ENCODE measurements around the gene THADA.
"Not testable (repeated sequence)": the region's sequence is repeated elsewhere in the genome, so short reads cannot be mapped to it uniquely, and the experiment has no call there.

Gene THADA

DNA sequence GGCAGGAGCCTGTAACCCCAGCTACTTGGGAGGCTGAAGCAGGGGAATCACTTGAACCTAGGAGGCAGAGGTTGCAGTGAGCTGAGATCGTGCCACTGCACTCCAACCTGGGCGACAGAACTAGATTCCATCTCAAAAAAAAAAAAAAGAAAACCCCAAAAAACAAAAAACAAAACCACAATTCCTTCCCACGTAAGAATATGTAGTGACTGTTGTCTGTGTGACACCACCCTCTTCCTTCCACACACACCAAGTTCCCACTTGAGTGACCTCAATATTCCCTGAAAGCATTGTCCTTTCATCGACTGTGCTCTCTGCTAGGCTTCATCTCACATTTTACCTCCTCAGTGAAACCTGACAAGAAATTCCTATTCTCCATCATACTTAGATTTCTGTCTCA lies 8.8 kb upstream of the THADA start:
- 85 to 87% methylated on average over 4 of the region's 4 CpGs for WGBS, 2 experiments
- no peak overlapping the region for H3K27ac ChIP-seq (ENCODE audit: insufficient read depth, low read depth, low read length, poor library complexity, severe bottlenecking)
- no peak overlapping the region for H3K4me3 ChIP-seq (ENCODE audit: insufficient read depth, low read depth, low read length)
- H3K36me3 ChIP-seq (ENCODE audit: control insufficient read depth, insufficient read depth, low read length) = no peaks in the 10 kb centered on the region
- no peaks in the 10 kb centered on the region for H3K9me3 ChIP-seq (ENCODE audit: control insufficient read depth, low read length)
- H3K27me3 ChIP-seq (ENCODE audit: control insufficient read depth, insufficient read depth, low read length, poor library complexity, severe bottlenecking) = no peaks in the 10 kb centered on the region
- peaks cover 3% of the 10 kb centered on the region for H3K4me1 ChIP-seq (ENCODE audit: control insufficient read depth, insufficient read depth, low read length)

DNA sequence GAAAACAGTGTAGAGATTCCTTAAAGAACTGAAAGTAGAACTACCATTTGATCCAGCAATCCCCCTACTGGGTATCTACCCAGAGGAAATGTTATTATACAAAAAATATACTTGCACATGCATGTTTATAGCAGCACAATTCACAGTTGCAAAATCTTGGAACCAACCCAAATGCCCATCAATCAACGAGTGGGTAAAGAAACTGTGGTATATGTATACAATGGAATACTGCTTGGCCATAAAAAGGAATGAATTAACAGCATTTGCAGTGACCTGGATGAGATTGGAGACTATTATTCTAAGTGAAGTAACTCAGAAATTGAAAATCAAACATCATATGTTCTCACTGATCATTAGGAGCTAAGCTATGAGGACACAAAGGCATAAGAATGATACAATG lies 4.8 kb upstream of the THADA start:
- not testable (repeated sequence) for H3K27ac ChIP-seq (ENCODE audit: insufficient read depth, low read depth, low read length, poor library complexity, severe bottlenecking); H3K27me3 ChIP-seq (ENCODE audit: control insufficient read depth, insufficient read depth, low read length, poor library complexity, severe bottlenecking); H3K9me3 ChIP-seq (ENCODE audit: control insufficient read depth, low read length); H3K4me3 ChIP-seq (ENCODE audit: insufficient read depth, low read depth, low read length); H3K4me1 ChIP-seq (ENCODE audit: control insufficient read depth, insufficient read depth, low read length); H3K36me3 ChIP-seq (ENCODE audit: control insufficient read depth, insufficient read depth, low read length)
- 67 to 86% methylated on average over 1 of the region's 1 CpG for WGBS, 2 experiments

DNA sequence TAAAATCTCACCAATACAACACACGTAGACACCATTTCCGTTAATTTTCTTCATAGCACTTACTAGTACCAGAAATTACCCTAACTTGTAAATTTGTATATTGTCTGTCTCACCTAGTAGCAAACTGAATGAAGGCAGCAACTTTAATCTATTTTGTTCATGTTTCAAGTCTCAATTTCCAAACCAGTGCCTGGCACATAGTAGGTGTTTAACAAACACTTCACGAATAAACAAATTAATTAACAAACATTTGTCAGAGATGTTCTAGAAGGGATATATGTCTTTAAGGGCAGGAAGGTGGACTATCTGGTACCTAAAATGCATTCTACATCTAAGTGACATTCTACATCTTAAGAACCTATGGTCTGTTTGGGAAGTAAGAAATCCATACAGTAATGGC lies 963 bp downstream of the THADA start:
- Histone ChIP-seq H3K36me3 (ENCODE audit: control insufficient read depth, insufficient read depth, low read length) (no peaks in the 10 kb centered on the region), H3K9me3 (ENCODE audit: control insufficient read depth, low read length) (no peaks in the 10 kb centered on the region), H3K27me3 (ENCODE audit: control insufficient read depth, insufficient read depth, low read length, poor library complexity, severe bottlenecking) (no peaks in the 10 kb centered on the region), H3K4me1 (ENCODE audit: control insufficient read depth, insufficient read depth, low read length) (peaks cover 3% of the 10 kb centered on the region), H3K4me3 (ENCODE audit: insufficient read depth, low read depth, low read length) (peak overlapping the region; percentile 74), H3K27ac (ENCODE audit: insufficient read depth, low read depth, low read length, poor library complexity, severe bottlenecking) (no peak overlapping the region)
- 91 to 95% methylated on average over 2 to 3 of the region's 3 CpGs for WGBS, 2 experiments

DNA sequence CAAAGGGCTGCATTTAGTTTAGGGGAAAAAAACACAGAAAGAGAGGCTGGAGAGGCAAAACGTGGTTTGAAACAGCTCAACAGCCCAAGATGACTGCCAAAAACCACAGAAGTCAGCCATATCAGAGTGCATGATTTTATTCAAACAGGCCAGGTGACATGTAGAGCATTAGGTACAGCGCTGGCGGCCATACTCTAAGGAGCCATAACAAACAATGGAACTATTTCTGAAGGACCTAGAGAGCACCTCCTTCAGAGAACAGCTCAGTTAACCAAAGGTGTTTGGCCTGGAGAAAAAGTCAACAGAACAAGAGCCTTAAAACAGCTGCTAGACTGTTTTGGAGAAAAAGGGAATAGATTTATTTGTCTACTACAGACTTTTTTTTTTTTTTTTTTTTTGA lies 2.6 kb downstream of the THADA start:
- H3K4me3 ChIP-seq (ENCODE audit: insufficient read depth, low read depth, low read length) = no peak overlapping the region
- peaks cover 3% of the 10 kb centered on the region for H3K4me1 ChIP-seq (ENCODE audit: control insufficient read depth, insufficient read depth, low read length)
- peaks cover 3% of the 10 kb centered on the region for H3K36me3 ChIP-seq (ENCODE audit: control insufficient read depth, insufficient read depth, low read length)
- no peaks in the 10 kb centered on the region for H3K9me3 ChIP-seq (ENCODE audit: control insufficient read depth, low read length)
- H3K27me3 ChIP-seq (ENCODE audit: control insufficient read depth, insufficient read depth, low read length, poor library complexity, severe bottlenecking) = no peaks in the 10 kb centered on the region
- 94 to 96% methylated on average over 3 of the region's 3 CpGs for whole genome bisulfite sequencing, 2 experiments
- H3K27ac ChIP-seq (ENCODE audit: insufficient read depth, low read depth, low read length, poor library complexity, severe bottlenecking) = no peak overlapping the region

DNA sequence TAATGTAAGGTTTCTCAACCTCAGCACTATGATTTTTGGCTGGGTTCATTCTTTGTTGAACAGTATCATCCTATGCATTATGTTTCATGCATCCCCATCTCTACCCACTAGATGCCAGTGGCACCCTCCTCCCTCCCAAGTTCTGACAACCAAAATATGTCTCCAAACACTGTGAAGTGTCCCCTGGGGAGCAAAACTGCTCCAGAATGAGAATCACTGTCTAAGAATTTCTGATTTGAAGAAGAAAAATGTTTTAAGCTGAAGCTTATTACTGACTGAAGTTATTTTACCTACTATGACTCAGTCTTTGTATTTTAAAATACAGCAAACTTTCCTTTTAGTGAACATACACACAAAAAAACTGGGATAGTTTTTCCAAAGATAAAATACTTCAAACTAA lies 3.4 kb downstream of the THADA start:
- H3K9me3 ChIP-seq (ENCODE audit: control insufficient read depth, low read length) = no peaks in the 10 kb centered on the region
- H3K4me3 ChIP-seq (ENCODE audit: insufficient read depth, low read depth, low read length) = no peak overlapping the region
- no peak overlapping the region for H3K27ac ChIP-seq (ENCODE audit: insufficient read depth, low read depth, low read length, poor library complexity, severe bottlenecking)
- H3K27me3 ChIP-seq (ENCODE audit: control insufficient read depth, insufficient read depth, low read length, poor library complexity, severe bottlenecking) = no peaks in the 10 kb centered on the region
- H3K4me1 ChIP-seq (ENCODE audit: control insufficient read depth, insufficient read depth, low read length) = peaks cover 3% of the 10 kb centered on the region
- peaks cover 3% of the 10 kb centered on the region for H3K36me3 ChIP-seq (ENCODE audit: control insufficient read depth, insufficient read depth, low read length)

DNA sequence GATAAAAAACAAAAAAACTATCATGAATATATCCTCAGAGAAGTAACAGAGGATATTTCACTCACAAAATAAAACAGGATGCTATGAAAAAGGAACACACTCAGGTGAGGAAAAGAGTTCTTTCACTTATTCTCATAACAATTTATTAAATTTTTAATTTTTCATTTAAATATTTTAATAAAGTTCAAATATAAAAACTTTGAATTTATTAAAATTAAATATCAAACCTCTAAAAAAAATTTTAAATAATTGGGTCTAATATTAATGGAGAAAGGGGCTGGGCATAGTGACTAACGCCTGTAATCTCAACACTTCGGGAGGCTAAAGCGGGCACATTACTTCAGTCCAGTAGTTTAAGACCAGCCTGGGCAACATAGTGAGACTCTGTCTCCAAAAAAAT lies 10.1 kb downstream of the THADA start:
- no peak overlapping the region for H3K27ac ChIP-seq (ENCODE audit: insufficient read depth, low read depth, low read length, poor library complexity, severe bottlenecking)
- H3K36me3 ChIP-seq (ENCODE audit: control insufficient read depth, insufficient read depth, low read length) = peaks cover 3% of the 10 kb centered on the region
- H3K27me3 ChIP-seq (ENCODE audit: control insufficient read depth, insufficient read depth, low read length, poor library complexity, severe bottlenecking) = no peaks in the 10 kb centered on the region
- no peaks in the 10 kb centered on the region for H3K9me3 ChIP-seq (ENCODE audit: control insufficient read depth, low read length)
- no peaks in the 10 kb centered on the region for H3K4me1 ChIP-seq (ENCODE audit: control insufficient read depth, insufficient read depth, low read length)
- 94 to 97% methylated on average over 3 of the region's 3 CpGs for WGBS, 2 experiments
- H3K4me3 ChIP-seq (ENCODE audit: insufficient read depth, low read depth, low read length) = no peak overlapping the region

DNA sequence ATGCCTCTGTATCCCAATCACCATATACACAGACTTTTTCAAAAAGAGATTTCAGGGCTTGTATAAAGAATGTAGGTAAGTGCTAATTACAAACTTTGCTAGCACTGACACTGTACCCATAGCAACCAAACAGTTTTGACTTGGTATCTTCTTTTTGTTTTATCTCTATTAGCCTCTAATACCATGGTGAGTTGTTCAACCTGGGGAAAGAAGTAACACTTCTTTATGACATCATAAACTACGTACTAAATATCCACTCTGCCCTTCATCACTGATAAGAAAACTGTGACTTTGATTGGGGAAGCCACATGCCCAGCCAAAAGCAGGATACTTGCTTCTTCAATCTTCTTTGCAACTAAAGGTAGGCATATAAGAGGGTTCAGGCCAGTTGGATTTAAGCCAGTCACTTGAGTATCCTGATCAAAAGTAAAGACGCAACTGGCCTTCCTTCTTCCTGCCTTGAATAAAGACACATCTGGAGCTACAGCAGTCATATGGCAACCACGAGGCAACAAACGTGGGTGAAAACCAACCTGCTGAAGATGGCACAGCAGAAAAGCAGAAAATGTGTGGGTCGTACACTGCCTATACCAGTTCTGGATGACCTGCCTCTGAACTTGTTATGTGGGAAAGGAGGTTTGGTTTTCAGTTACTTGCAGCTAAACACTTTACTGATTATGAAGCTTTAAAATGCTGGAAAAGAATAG lies 16.4 kb downstream of the THADA start:
- H3K9me3 ChIP-seq (ENCODE audit: control insufficient read depth, low read length) = no peaks in the 10 kb centered on the region
- H3K27me3 ChIP-seq (ENCODE audit: control insufficient read depth, insufficient read depth, low read length, poor library complexity, severe bottlenecking) = no peaks in the 10 kb centered on the region
- H3K36me3 ChIP-seq (ENCODE audit: control insufficient read depth, insufficient read depth, low read length) = peaks cover 11% of the 10 kb centered on the region
- no peaks in the 10 kb centered on the region for H3K4me1 ChIP-seq (ENCODE audit: control insufficient read depth, insufficient read depth, low read length)
- 95 to 96% methylated on average over 5 of the region's 5 CpGs for WGBS, 2 experiments
- no peak overlapping the region for H3K27ac ChIP-seq (ENCODE audit: insufficient read depth, low read depth, low read length, poor library complexity, severe bottlenecking)
- no peak overlapping the region for H3K4me3 ChIP-seq (ENCODE audit: insufficient read depth, low read depth, low read length)

DNA sequence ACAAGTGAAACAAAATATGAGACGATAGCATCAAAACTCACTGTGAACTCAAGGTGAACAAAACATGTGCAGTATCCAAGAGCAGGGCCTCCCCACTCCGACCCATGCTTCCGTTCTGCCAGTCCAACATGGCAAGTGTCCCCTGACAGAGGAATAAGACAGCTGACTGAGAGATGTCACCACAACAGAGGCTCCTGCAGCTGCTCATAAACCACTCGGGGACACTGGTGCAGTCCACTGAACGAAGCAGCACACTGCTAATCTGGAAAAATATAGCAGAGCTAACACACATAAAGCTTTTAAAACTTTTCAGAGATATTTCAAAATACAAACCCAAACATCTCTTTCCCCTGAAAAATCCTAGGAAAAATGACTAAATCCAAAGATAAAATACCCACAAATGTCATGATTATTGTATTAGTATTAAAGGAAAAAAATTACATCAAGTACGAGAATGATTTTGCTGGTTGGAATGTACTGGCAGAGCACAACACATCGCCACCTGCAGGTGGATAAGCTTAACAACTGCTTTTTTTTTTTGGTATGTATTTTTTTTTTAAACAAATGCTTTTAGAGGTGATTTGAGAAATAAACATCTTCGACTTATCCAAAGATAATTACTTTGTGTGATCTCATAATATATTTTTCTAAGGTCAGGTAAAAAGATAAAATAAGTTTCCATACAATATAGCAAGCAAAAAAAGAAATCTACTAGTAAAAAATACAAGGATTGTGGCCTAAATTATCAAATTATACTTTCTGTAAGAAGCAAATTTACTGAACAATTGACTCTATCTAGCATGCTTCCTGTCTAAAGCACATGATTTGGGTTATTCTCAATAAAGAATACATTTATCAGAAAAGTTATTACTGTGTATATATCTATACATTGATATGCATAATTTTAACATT lies 18.6 kb downstream of the THADA start:
- no peak overlapping the region for H3K27ac ChIP-seq (ENCODE audit: insufficient read depth, low read depth, low read length, poor library complexity, severe bottlenecking)
- H3K36me3 ChIP-seq (ENCODE audit: control insufficient read depth, insufficient read depth, low read length) = peaks cover 14% of the 10 kb centered on the region
- H3K4me3 ChIP-seq (ENCODE audit: insufficient read depth, low read depth, low read length) = no peak overlapping the region
- WGBS, 2 experiments = 74 to 80% methylated on average over 7 of the region's 8 CpGs
- H3K27me3 ChIP-seq (ENCODE audit: control insufficient read depth, insufficient read depth, low read length, poor library complexity, severe bottlenecking) = no peaks in the 10 kb centered on the region
- no peaks in the 10 kb centered on the region for H3K9me3 ChIP-seq (ENCODE audit: control insufficient read depth, low read length)
- H3K4me1 ChIP-seq (ENCODE audit: control insufficient read depth, insufficient read depth, low read length) = no peaks in the 10 kb centered on the region

DNA sequence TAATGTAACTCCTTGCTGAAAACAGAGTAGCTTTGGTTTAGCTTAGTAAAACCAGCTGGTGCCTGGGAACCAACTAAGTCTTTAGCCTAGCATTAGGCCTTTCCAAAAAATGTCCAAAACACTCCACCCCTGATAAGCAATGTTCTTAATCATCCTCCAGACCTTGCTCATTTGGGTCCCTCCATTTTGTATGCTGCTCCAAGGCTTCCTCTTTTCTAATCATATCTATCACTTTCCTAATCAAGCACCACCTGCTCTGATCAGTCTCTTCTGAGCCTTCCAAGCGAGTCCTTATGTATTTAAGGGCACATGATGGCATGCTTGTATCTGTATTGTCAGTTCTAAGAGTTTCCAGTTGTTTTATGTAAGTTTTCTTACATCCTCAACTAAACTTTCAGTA lies 23.6 kb downstream of the THADA start:
- Histone ChIP-seq H3K4me3 (ENCODE audit: insufficient read depth, low read depth, low read length) (no peak overlapping the region), H3K36me3 (ENCODE audit: control insufficient read depth, insufficient read depth, low read length) (peaks cover 19% of the 10 kb centered on the region), H3K27ac (ENCODE audit: insufficient read depth, low read depth, low read length, poor library complexity, severe bottlenecking) (no peak overlapping the region), H3K9me3 (ENCODE audit: control insufficient read depth, low read length) (no peaks in the 10 kb centered on the region), H3K27me3 (ENCODE audit: control insufficient read depth, insufficient read depth, low read length, poor library complexity, severe bottlenecking) (no peaks in the 10 kb centered on the region), H3K4me1 (ENCODE audit: control insufficient read depth, insufficient read depth, low read length) (no peaks in the 10 kb centered on the region)
- WGBS, 2 experiments = 71% methylated on average over 1 of the region's 1 CpG; no CpG with 5 or more reads in 1 of the 2 experiments

DNA sequence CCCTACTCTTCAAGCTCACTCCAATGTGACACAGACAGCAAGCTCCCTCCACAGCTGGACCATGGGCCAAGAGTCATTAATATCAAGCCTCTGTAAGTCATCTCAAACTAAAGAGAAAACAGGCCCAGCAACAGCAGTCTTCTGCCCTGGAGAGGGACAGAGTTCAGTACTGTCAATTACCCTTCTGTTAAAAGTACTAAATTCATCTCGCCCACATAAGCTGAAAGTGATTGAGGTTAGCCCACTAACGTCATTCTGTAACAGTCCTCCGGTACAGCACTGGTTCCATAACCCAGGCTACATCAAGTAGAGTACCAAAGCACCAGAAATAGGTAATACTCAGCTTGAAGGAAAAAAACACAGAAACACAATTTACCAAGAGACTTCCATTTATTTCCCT lies 25.9 kb downstream of the THADA start:
- 94 to 95% methylated on average over 3 of the region's 3 CpGs for WGBS, 2 experiments
- H3K36me3 ChIP-seq (ENCODE audit: control insufficient read depth, insufficient read depth, low read length) = peaks cover 12% of the 10 kb centered on the region
- H3K27ac ChIP-seq (ENCODE audit: insufficient read depth, low read depth, low read length, poor library complexity, severe bottlenecking) = no peak overlapping the region

More for the DNA sequence above, 25.9 kb downstream of the THADA start:
- no peak overlapping the region for H3K4me3 ChIP-seq (ENCODE audit: insufficient read depth, low read depth, low read length)
- no peaks in the 10 kb centered on the region for H3K9me3 ChIP-seq (ENCODE audit: control insufficient read depth, low read length)
- no peaks in the 10 kb centered on the region for H3K27me3 ChIP-seq (ENCODE audit: control insufficient read depth, insufficient read depth, low read length, poor library complexity, severe bottlenecking)
- no peaks in the 10 kb centered on the region for H3K4me1 ChIP-seq (ENCODE audit: control insufficient read depth, insufficient read depth, low read length)
